ENCODE results near the gene SLC2A5.

Gene SLC2A5

GRCh38 chr1:9038338-9038650 lies 31.1 kb downstream of the SLC2A5 start:
- no peak for ATAC-seq (ENCODE audit: insufficient read depth, low read depth)
- Histone ChIP-seq H3K27me3 (ENCODE audit: insufficient read depth, low read length, poor library complexity) (no peaks in the 10 kb centered on the region), H2AFZ (ENCODE audit: low read depth, low read length) (no peak overlapping the region), H3K4me2 (ENCODE audit: insufficient read depth, low read length) (no peak overlapping the region), H3K4me3 (ENCODE audit: low read depth in 1 of 2, low read length in 2 of 2) (no peak overlapping the region), H3K36me3 (ENCODE audit: insufficient read depth, low read length) (no peaks in the 10 kb centered on the region), H3K27ac (ENCODE audit: low read length) (no peak overlapping the region), H4K20me1 (ENCODE audit: insufficient read depth, low read length) (no peaks in the 10 kb centered on the region), H3K9ac (ENCODE audit: low read depth, low read length) (no peak overlapping the region), H3K79me2 (ENCODE audit: insufficient read depth, low read length) (no peaks in the 10 kb centered on the region), H3K4me1 (ENCODE audit: insufficient read depth, low read length) (no peaks in the 10 kb centered on the region), H3K9me3 (ENCODE audit: insufficient read depth, low read length, severe bottlenecking) (peaks cover 14% of the 10 kb centered on the region)
- DNase-seq: no peak
- TF ChIP-seq CTCF (IDR thresholded peaks at IDR 0.05; ENCODE audit: borderline replicate concordance, extremely low read depth, low read length, poor library complexity, severe bottlenecking) (no peak), EZH2 (IDR thresholded peaks at IDR 0.05; ENCODE audit: borderline replicate concordance, low read depth, low read length, severe bottlenecking) (no peak)

GRCh38 chr1:9037476-9038337 lies 31.7 kb downstream of the SLC2A5 start:
- H3K9me3 ChIP-seq (ENCODE audit: insufficient read depth, low read length, severe bottlenecking): peaks cover 14% of the 10 kb centered on the region
- no peaks in the 10 kb centered on the region for H3K79me2 ChIP-seq (ENCODE audit: insufficient read depth, low read length)
- no peaks in the 10 kb centered on the region for H4K20me1 ChIP-seq (ENCODE audit: insufficient read depth, low read length)
- no peaks in the 10 kb centered on the region for H3K4me1 ChIP-seq (ENCODE audit: insufficient read depth, low read length)
- no peak overlapping the region for H3K4me2 ChIP-seq (ENCODE audit: insufficient read depth, low read length)
- H3K36me3 ChIP-seq (ENCODE audit: insufficient read depth, low read length): no peaks in the 10 kb centered on the region
- H3K9ac ChIP-seq (ENCODE audit: low read depth, low read length): no peak overlapping the region
- TF ChIP-seq EZH2 (IDR thresholded peaks at IDR 0.05; ENCODE audit: borderline replicate concordance, low read depth, low read length, severe bottlenecking): no peak
- TF ChIP-seq CTCF (IDR thresholded peaks at IDR 0.05; ENCODE audit: borderline replicate concordance, extremely low read depth, low read length, poor library complexity, severe bottlenecking): no peak
- DNase-seq: no peak
- H2AFZ ChIP-seq (ENCODE audit: low read depth, low read length): no peak overlapping the region
- H3K27ac ChIP-seq (ENCODE audit: low read length): no peak overlapping the region
- no peaks in the 10 kb centered on the region for H3K27me3 ChIP-seq (ENCODE audit: insufficient read depth, low read length, poor library complexity)
- no peak for ATAC-seq (ENCODE audit: insufficient read depth, low read depth)
- no peak overlapping the region for H3K4me3 ChIP-seq (ENCODE audit: low read depth in 1 of 2, low read length in 2 of 2)

GRCh38 chr1:9035226-9035625 lies 34.2 kb downstream of the SLC2A5 start:
- Histone ChIP-seq H4K20me1 (ENCODE audit: insufficient read depth, low read length) (no peaks in the 10 kb centered on the region), H3K36me3 (ENCODE audit: insufficient read depth, low read length) (no peaks in the 10 kb centered on the region), H3K4me1 (ENCODE audit: insufficient read depth, low read length) (no peaks in the 10 kb centered on the region), H3K9ac (ENCODE audit: low read depth, low read length) (no peak overlapping the region), H3K27me3 (ENCODE audit: insufficient read depth, low read length, poor library complexity) (no peaks in the 10 kb centered on the region), H3K79me2 (ENCODE audit: insufficient read depth, low read length) (no peaks in the 10 kb centered on the region), H2AFZ (ENCODE audit: low read depth, low read length) (no peak overlapping the region), H3K4me3 (ENCODE audit: low read depth in 1 of 2, low read length in 2 of 2) (no peak overlapping the region), H3K9me3 (ENCODE audit: insufficient read depth, low read length, severe bottlenecking) (peaks cover 30% of the 10 kb centered on the region), H3K27ac (ENCODE audit: low read length) (no peak overlapping the region), H3K4me2 (ENCODE audit: insufficient read depth, low read length) (no peak overlapping the region)
- DNase-seq (no peak), ATAC-seq (ENCODE audit: insufficient read depth, low read depth) (no peak)
- no peak for TF ChIP-seq CTCF (IDR thresholded peaks at IDR 0.05; ENCODE audit: borderline replicate concordance, extremely low read depth, low read length, poor library complexity, severe bottlenecking)
- no peak for TF ChIP-seq EZH2 (IDR thresholded peaks at IDR 0.05; ENCODE audit: borderline replicate concordance, low read depth, low read length, severe bottlenecking)
